HCT116 (cell line): Measurements from ENCODE around the gene KCNMB4.

Source experiments
- EGR1 ChIP-seq: IDR thresholded peaks from 2 replicates; pipeline ENCODE4 v1.6.1; 2012; ENCODE audit warnings: low read depth
- ELF1 ChIP-seq: IDR thresholded peaks from 2 replicates; pipeline ENCODE4 v1.6.1; 2012; ENCODE audit warnings: low read depth, borderline replicate concordance
- EZH2 ChIP-seq: fragments of 200-600 bp; sonication (generic); IDR thresholded peaks from 2 replicates; pipeline ENCODE4 v1.6.1; 2017; ENCODE audit warnings: antibody characterized with exemption, mixed run types
- JUND ChIP-seq: IDR thresholded peaks from 2 replicates; pipeline ENCODE4 v1.6.1; 2012
- POLR2AphosphoS5 ChIP-seq: IDR thresholded peaks from 2 replicates; pipeline ENCODE4 v1.6.1; 2011; ENCODE audit warnings: mild to moderate bottlenecking, low read depth, low read length, moderate library complexity
- YY1 ChIP-seq: IDR thresholded peaks from 2 replicates; pipeline ENCODE4 v1.6.1; 2011; ENCODE audit warnings: low read length, low read depth, moderate library complexity, mild to moderate bottlenecking; ENCODE audit not compliant: insufficient replicate concordance; ENCODE audit errors: extremely low read depth
- ZFX ChIP-seq: fragments of 450-650 bp; IDR thresholded peaks from 2 replicates; pipeline ENCODE4 v1.6.1; 2017
- TF ChIP-seq, protein P1 (sequence below), 3 experiments: fragments of 200-600 bp in 1 of 3; sonication (generic) in 1 of 3; IDR thresholded peaks in 2 of 3; conservative IDR thresholded peaks in 1 of 3; 2 replicates each; pipeline ENCODE4 v1.5.1; 2012 to 2017; ENCODE audit warnings: low read depth in 2 of 3, low read length in 2 of 3, antibody characterized with exemption in 1 of 3, borderline replicate concordance in 1 of 3, control low read depth in 1 of 3, mild to moderate bottlenecking in 1 of 3, mixed read lengths in 1 of 3, mixed run types in 1 of 3, moderate library complexity in 1 of 3; ENCODE audit not compliant: insufficient read depth in 1 of 3

DNA sequence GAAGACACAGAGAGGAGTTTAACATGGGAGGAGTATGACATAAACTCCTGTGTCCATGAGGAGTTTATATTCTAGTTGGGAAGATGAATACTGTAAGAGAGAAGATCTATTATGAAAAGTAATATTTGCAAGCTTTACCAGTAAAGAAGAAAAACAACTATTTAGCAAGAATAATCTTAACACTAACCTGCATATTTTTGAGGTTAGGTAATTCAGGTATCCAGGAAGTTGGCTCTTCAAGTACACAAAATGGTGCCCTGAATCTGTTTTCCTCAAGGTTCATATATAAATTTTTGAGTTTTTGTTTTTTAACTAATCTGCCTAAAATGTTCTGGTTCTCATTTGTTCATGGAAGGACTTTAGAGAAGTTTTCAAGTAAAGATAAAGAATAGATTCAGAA lies 33.9 kb upstream of the KCNMB4 start:
- TF ChIP-seq YY1 (no peak), EZH2 (no peak), ELF1 (no peak), JUND (no peak), ZFX (no peak), POLR2AphosphoS5 (no peak), EGR1 (no peak)
- TF ChIP-seq, protein P1, sequence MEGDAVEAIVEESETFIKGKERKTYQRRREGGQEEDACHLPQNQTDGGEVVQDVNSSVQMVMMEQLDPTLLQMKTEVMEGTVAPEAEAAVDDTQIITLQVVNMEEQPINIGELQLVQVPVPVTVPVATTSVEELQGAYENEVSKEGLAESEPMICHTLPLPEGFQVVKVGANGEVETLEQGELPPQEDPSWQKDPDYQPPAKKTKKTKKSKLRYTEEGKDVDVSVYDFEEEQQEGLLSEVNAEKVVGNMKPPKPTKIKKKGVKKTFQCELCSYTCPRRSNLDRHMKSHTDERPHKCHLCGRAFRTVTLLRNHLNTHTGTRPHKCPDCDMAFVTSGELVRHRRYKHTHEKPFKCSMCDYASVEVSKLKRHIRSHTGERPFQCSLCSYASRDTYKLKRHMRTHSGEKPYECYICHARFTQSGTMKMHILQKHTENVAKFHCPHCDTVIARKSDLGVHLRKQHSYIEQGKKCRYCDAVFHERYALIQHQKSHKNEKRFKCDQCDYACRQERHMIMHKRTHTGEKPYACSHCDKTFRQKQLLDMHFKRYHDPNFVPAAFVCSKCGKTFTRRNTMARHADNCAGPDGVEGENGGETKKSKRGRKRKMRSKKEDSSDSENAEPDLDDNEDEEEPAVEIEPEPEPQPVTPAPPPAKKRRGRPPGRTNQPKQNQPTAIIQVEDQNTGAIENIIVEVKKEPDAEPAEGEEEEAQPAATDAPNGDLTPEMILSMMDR (IDR thresholded peaks at IDR 0.05 in 2 of 3, conservative IDR thresholded peaks at IDR 0.05 in 1 of 3; ENCODE audit: borderline replicate concordance in 1 of 3, insufficient read depth in 1 of 3, low read depth in 2 of 3, low read length in 2 of 3), result no peak
